SK-N-SH (cell line): Measurements from ENCODE around the gene HVCN1. TPM values are rescaled to one million over a fixed set of nuclear protein-coding genes. Genes with fewer than 3 reads are reported as not detected.

Experiments used
- CTCF ChIA-PET: fragments of 300-600, 350-600 bp; formaldehyde crosslinking; extraction: SDS; loops from one replicate; lab custom pipeline; 2021; lab: Yijun Ruan, JAX
- POLR2A ChIA-PET: fragments of 350-600 bp; sonication (Branson Sonifier 250); formaldehyde crosslinking; extraction: SDS; loops from one replicate; lab custom pipeline; 2020; ENCODE audit warnings: antibody characterized with exemption, inconsistent platforms; lab: Yijun Ruan, JAX
- DNase-seq: peaks from one replicate; pipeline ENCODE4 v3.0.0; 2012
- H2AFZ ChIP-seq: fragments of 200-600 bp; sonication (generic); 2 replicates; pipeline ENCODE4 v1.8.1; 2016; ENCODE audit warnings: antibody characterized with exemption, mild to moderate bottlenecking, low read depth
- H3F3A ChIP-seq: fragments of 200-600 bp; sonication (generic); replicated peaks from 2 replicates; pipeline ENCODE3; 2016; ENCODE audit warnings: antibody characterized with exemption, mild to moderate bottlenecking; ENCODE audit not compliant: insufficient read depth
- H3K27ac ChIP-seq, 2 experiments: fragments of 200-500 bp in 1 of 2; fragments of 200-600 bp in 1 of 2; sonication (Bioruptor generic) in 1 of 2; sonication (generic), shearing (Covaris generic) in 1 of 2; 2 replicates each; pipeline versions ENCODE4 v1.5.1 to v1.6.1; 2014 to 2016; ENCODE audit warnings: low read depth in 2 of 2, inconsistent platforms in 1 of 2, low read length in 1 of 2, mild to moderate bottlenecking in 1 of 2, mixed read lengths in 1 of 2
- H3K27me3 ChIP-seq: fragments of 200-600 bp; sonication (generic), shearing (Covaris generic); 2 replicates; pipeline ENCODE4 v1.6.1; 2016; ENCODE audit warnings: mixed run types; ENCODE audit not compliant: insufficient read depth
- H3K36me3 ChIP-seq, 2 experiments: fragments of 200-500 bp in 1 of 2; fragments of 200-600 bp in 1 of 2; sonication (Bioruptor generic) in 1 of 2; sonication (generic) in 1 of 2; replicated peaks in 1 of 2; 2 replicates each; pipeline versions ENCODE3 to v1.5.1; 2014 to 2016; ENCODE audit warnings: low read length in 1 of 2, mild to moderate bottlenecking in 1 of 2; ENCODE audit not compliant: insufficient read depth in 2 of 2, control insufficient read depth in 1 of 2
- H3K4me1 ChIP-seq, 2 experiments: fragments of 200-500 bp in 1 of 2; fragments of 200-600 bp in 1 of 2; sonication (Bioruptor generic) in 1 of 2; sonication (generic), shearing (Covaris generic) in 1 of 2; 2 replicates each; pipeline versions ENCODE4 v1.5.1 to v1.6.1; 2014 to 2016; ENCODE audit warnings: low read depth in 1 of 2, low read length in 1 of 2, mixed run types in 1 of 2; ENCODE audit not compliant: insufficient read depth in 2 of 2, control insufficient read depth in 1 of 2
- H3K4me2 ChIP-seq: fragments of 200-600 bp; sonication (generic), shearing (Covaris generic); 2 replicates; pipeline ENCODE4 v1.6.1; 2017; ENCODE audit warnings: mixed run types
- H3K4me3 ChIP-seq, 2 experiments: fragments of 200-500 bp in 1 of 2; fragments of 200-600 bp in 1 of 2; sonication (Bioruptor generic) in 1 of 2; sonication (generic), shearing (Covaris generic) in 1 of 2; 2 replicates each; pipeline versions ENCODE4 v1.5.1 to v1.8.1; 2014 to 2016; ENCODE audit warnings: low read depth in 2 of 2, inconsistent platforms in 1 of 2, low read length in 1 of 2, mild to moderate bottlenecking in 1 of 2, mixed read lengths in 1 of 2, moderate library complexity in 1 of 2
- H3K79me2 ChIP-seq: fragments of 200-600 bp; sonication (generic); 2 replicates; pipeline ENCODE4 v1.8.1; 2017; ENCODE audit warnings: mild to moderate bottlenecking; ENCODE audit not compliant: insufficient read depth
- H3K9ac ChIP-seq: fragments of 200-600 bp; sonication (generic); 2 replicates; pipeline ENCODE4 v1.6.1; 2017; ENCODE audit warnings: mixed run types
- H3K9me2 ChIP-seq: fragments of 200-600 bp; sonication (generic); 2 replicates; pipeline ENCODE4 v1.6.1; 2017; ENCODE audit warnings: mixed run types
- H3K9me3 ChIP-seq: fragments of 200-600 bp; sonication (generic); 2 replicates; pipeline ENCODE4 v1.6.1; 2017; ENCODE audit warnings: mixed run types, mild to moderate bottlenecking, moderate library complexity
- H4K20me1 ChIP-seq: fragments of 200-600 bp; sonication (generic); 2 replicates; pipeline ENCODE4 v1.6.1; 2017; ENCODE audit warnings: mild to moderate bottlenecking, mixed run types; ENCODE audit not compliant: insufficient read depth
- CTCF ChIP-seq: fragments of 200-600 bp; sonication (generic); IDR thresholded peaks from 2 replicates; pipeline ENCODE4 v1.6.1; 2017; ENCODE audit warnings: antibody characterized with exemption, mild to moderate bottlenecking, moderate library complexity
- EP300 ChIP-seq, 2 experiments: IDR thresholded peaks; 2 replicates each; pipeline versions ENCODE4 v1.4.0 to v1.6.1; 2012; ENCODE audit warnings: borderline replicate concordance in 1 of 2, low read depth in 1 of 2, low read length in 1 of 2
- FOSL2 ChIP-seq: IDR thresholded peaks from 2 replicates; pipeline ENCODE4 v1.4.0; 2012; ENCODE audit warnings: low read depth, mild to moderate bottlenecking, moderate library complexity, borderline replicate concordance
- FOXJ3 ChIP-seq: sonication (generic); formaldehyde crosslinking; IDR thresholded peaks from 2 replicates; pipeline ENCODE4 v1.5.1; 2020; ENCODE audit warnings: mild to moderate bottlenecking, missing genetic modification reagents
- FOXM1 ChIP-seq: IDR thresholded peaks from 2 replicates; pipeline ENCODE4 v1.4.0; 2012; ENCODE audit warnings: low read depth, mild to moderate bottlenecking
- GATA2 ChIP-seq: sonication (generic); formaldehyde crosslinking; IDR thresholded peaks from 2 replicates; pipeline ENCODE4 v1.5.0; 2020; ENCODE audit warnings: mild to moderate bottlenecking, missing genetic modification reagents
- IRF3 ChIP-seq: fragments of 150-350 bp; IDR thresholded peaks from 2 replicates; pipeline ENCODE4 v1.6.1; 2016; ENCODE audit warnings: mild to moderate bottlenecking, low read depth, low read length
- JUND ChIP-seq: IDR thresholded peaks from 2 replicates; pipeline ENCODE4 v1.4.0; 2012
- MAX ChIP-seq: IDR thresholded peaks from 2 replicates; pipeline ENCODE4 v1.4.0; 2012; ENCODE audit warnings: low read depth
- NFIC ChIP-seq: IDR thresholded peaks from 2 replicates; pipeline ENCODE4 v1.4.0; 2012; ENCODE audit warnings: borderline replicate concordance
- NRF1 ChIP-seq: IDR thresholded peaks from 2 replicates; pipeline ENCODE4 v1.6.1; 2012; ENCODE audit warnings: low read depth, mild to moderate bottlenecking, low read length
- POLR2AphosphoS5 ChIP-seq: IDR thresholded peaks from 2 replicates; pipeline ENCODE4 v1.6.1; 2012; ENCODE audit warnings: low read depth, low read length
- RAD21 ChIP-seq: IDR thresholded peaks from 2 replicates; pipeline ENCODE4 v1.6.1; 2012; ENCODE audit warnings: mild to moderate bottlenecking, low read length
- RXRA ChIP-seq: IDR thresholded peaks from 2 replicates; pipeline ENCODE4 v1.4.0; 2012; ENCODE audit warnings: low read depth, mild to moderate bottlenecking, borderline replicate concordance
- SIN3A ChIP-seq: IDR thresholded peaks from 2 replicates; pipeline ENCODE4 v1.6.1; 2012; ENCODE audit warnings: low read depth, mild to moderate bottlenecking, low read length, moderate library complexity, borderline replicate concordance
- SMC3 ChIP-seq: IDR thresholded peaks from 2 replicates; pipeline ENCODE4 v1.6.1; 2012; ENCODE audit warnings: low read depth, low read length, improper control_type of control experiment
- TCF12 ChIP-seq: IDR thresholded peaks from 2 replicates; pipeline ENCODE4 v1.4.0; 2012
- USF2 ChIP-seq: fragments of 150-350 bp; IDR thresholded peaks from 2 replicates; pipeline ENCODE4 v1.6.1; 2017; ENCODE audit warnings: antibody characterized with exemption, low read length, low read depth, borderline replicate concordance
- YY1 ChIP-seq: IDR thresholded peaks from 2 replicates; pipeline ENCODE4 v1.4.0; 2012; ENCODE audit warnings: low read depth, mild to moderate bottlenecking
- ZBTB33 ChIP-seq: IDR thresholded peaks from 2 replicates; pipeline ENCODE4 v1.4.0; 2012; ENCODE audit warnings: low read depth, borderline replicate concordance
- WGBS: methylation state at CpG from one replicate; pipeline ENCODE4 v1.1.6; 2017; ENCODE audit warnings: low lambda C conversion rate; 5-methylcytosine and 5-hydroxymethylcytosine counted together
- polyA plus RNA-seq, 3 experiments: library from polyadenylated mRNA; depleted of rRNA; stranded (reverse); fragments of >200 nt; gene quantifications; 2 replicates each; pipeline ENCODE4 v1.2.3, GENCODE V29; 2012

HVCN1 gene
- polyA plus RNA-seq, 1 of the 3 experiments (the other 2 are of a cell fraction): 0.03 TPM

- TF ChIP-seq NFIC: no peak
- no peak for TF ChIP-seq ZBTB33
- TF ChIP-seq FOXM1: no peak
- TF ChIP-seq TCF12: no peak
Measured at GRCh38 chr12:110622582-110622981, 66.3 kb downstream of the HVCN1 start (continued).

GRCh38 chr12:110619534-110619953, 69.4 kb downstream of the HVCN1 start:
- WGBS: 92% methylated on average over 4 of the region's 4 CpGs
- peak; percentile 26 for DNase-seq
- Histone ChIP-seq H3K79me2 (peaks cover 8% of the 10 kb centered on the region), H3K9me3 (no peaks in the 10 kb centered on the region), H3K9me2 (no peaks in the 10 kb centered on the region), H2AFZ (no peak overlapping the region), H3K36me3 (no peaks in the 10 kb centered on the region), H3K9ac (no peak overlapping the region), H3K4me2 (no peak overlapping the region), H3K27me3 (no peaks in the 10 kb centered on the region), H3K4me3 (no peak overlapping the region), H3K27ac (no peak overlapping the region), H4K20me1 (no peaks in the 10 kb centered on the region), H3K4me1 (peaks cover 2 to 10% of the 10 kb centered on the region in 2 experiments; a peak in 3 of 4 replicates), H3F3A (no peaks in the 10 kb centered on the region)
- CTCF ChIA-PET: interaction anchor here (1.2 to 2.2 kb wide), 3 partner anchors 17 to 268 kb away, joined by 3 to 7 read pairs (median 5); no protein-coding TSS in a partner anchor
- TF ChIP-seq CTCF (no peak), NRF1 (no peak), YY1 (no peak), FOXJ3 (no peak), SIN3A (no peak), IRF3 (no peak), SMC3 (peak; percentile 24; the same call in 1 of the 2 replicates), GATA2 (CRISPR knock-in tag) (no peak), RXRA (no peak), USF2 (no peak), FOSL2 (no peak), POLR2AphosphoS5 (no peak), RAD21 (peak; percentile 47), MAX (no peak), EP300 (IDR thresholded peaks at IDR 0.05; ENCODE audit: borderline replicate concordance in 1 of 2, low read depth in 1 of 2, low read length in 1 of 2) (no peak), JUND (no peak)
- POLR2A ChIA-PET: no interaction called here
